HG03139 (cell line): Measurements from ENCODE around the gene TAMALIN.
A peak's percentile ranks its signal among the peaks of the same experiment; 100 is the strongest.

ENCODE experiments used
- ATAC-seq: cut with Tn5 transposase; IDR thresholded peaks from one replicate; pipeline ENCODE4 v1.9.1; 2021; ENCODE audit not compliant: unreplicated experiment

TAMALIN gene

GRCh38 chr12:52035926-52036325 is 29.2 kb downstream of the TAMALIN start:
- ATAC-seq = no peak

GRCh38 chr12:52036587-52037171 is 29.9 kb downstream of the TAMALIN start:
- peak; percentile 35 for ATAC-seq

GRCh38 chr12:52037248-52037861 is 30.6 kb downstream of the TAMALIN start:
- ATAC-seq = no peak

- no peak for ATAC-seq
Measured at GRCh38 chr12:52038447-52038846, 31.7 kb downstream of the TAMALIN start.

GRCh38 chr12:52041035-52041434 is 34.3 kb downstream of the TAMALIN start:
- no peak for ATAC-seq

GRCh38 chr12:52041695-52042123 is 35.0 kb downstream of the TAMALIN start:
- no peak for ATAC-seq

- no peak for ATAC-seq
Measured at GRCh38 chr12:52042706-52043385, 36.1 kb downstream of the TAMALIN start.

GRCh38 chr12:52043386-52044212 is 36.9 kb downstream of the TAMALIN start:
- no peak for ATAC-seq

- no peak for ATAC-seq
Measured at GRCh38 chr12:52044292-52044983, 37.7 kb downstream of the TAMALIN start.

- ATAC-seq = no peak
Measured at GRCh38 chr12:52045794-52046199, 39.1 kb downstream of the TAMALIN start.

- ATAC-seq = no peak
Measured at GRCh38 chr12:52046859-52047258, 40.1 kb downstream of the TAMALIN start.

- ATAC-seq = no peak
Measured at GRCh38 chr12:52049286-52049685, 42.5 kb downstream of the TAMALIN start.

GRCh38 chr12:52049688-52050087 is 42.9 kb downstream of the TAMALIN start:
- no peak for ATAC-seq

- ATAC-seq = no peak
Measured at GRCh38 chr12:52050116-52050757, 43.5 kb downstream of the TAMALIN start.

GRCh38 chr12:52050758-52051541 is 44.2 kb downstream of the TAMALIN start, which contains the start of gene NR4A1:
Gene NR4A1, plus strand, starts transcription at chr12:52051442. Its CDS starts 2,887 bp downstream, at chr12:52054329.
- peak; percentile 75 for ATAC-seq

- ATAC-seq = no peak
Measured at GRCh38 chr12:52052468-52053186, 45.9 kb downstream of the TAMALIN start.

- no peak for ATAC-seq
Measured at GRCh38 chr12:52053536-52054209, 46.9 kb downstream of the TAMALIN start.

- no peak for ATAC-seq
Measured at GRCh38 chr12:52054231-52054832, 47.6 kb downstream of the TAMALIN start.
